Esophagus muscularis mucosa (tissue), 4 donors: Measurements from ENCODE around the gene CAMTA1.

Experiments
- CTCF ChIP-seq, 3 experiments: fragments of 200-600 bp in 2 of 3; fragments of 450-650 bp in 1 of 3; sonication (generic) in 2 of 3; IDR thresholded peaks; one replicate each; pipeline ENCODE4 v1.5.1; 2017 to 2019; ENCODE audit warnings: antibody characterized with exemption in 3 of 3, mild to moderate bottlenecking in 2 of 3, moderate library complexity in 1 of 3
- EP300 ChIP-seq: sonication (generic); formaldehyde crosslinking; IDR thresholded peaks from one replicate; pipeline ENCODE4 v1.6.1; 2017; ENCODE audit warnings: antibody characterized with exemption
- POLR2AphosphoS5 ChIP-seq, 2 donors: sonication (generic); formaldehyde crosslinking; IDR thresholded peaks; one replicate each; pipeline ENCODE4 v1.6.1; 2017; ENCODE audit warnings: antibody characterized with exemption in 2 of 2

- no peak for TF ChIP-seq POLR2AphosphoS5 (IDR thresholded peaks at IDR 0.05)
- no peak for TF ChIP-seq CTCF (IDR thresholded peaks at IDR 0.05)
- no peak for TF ChIP-seq EP300
Measured at GRCh38 chr1:6927626-6928025, 142.4 kb downstream of the CAMTA1 start.
